ENCODE data around the gene CAMK2N2. TPM values are rescaled to one million over a fixed set of nuclear protein-coding genes. Genes with fewer than 3 reads are reported as not detected.

CAMK2N2 gene
- total RNA-seq: not detected
- long read RNA-seq: 0 reads

DNA sequence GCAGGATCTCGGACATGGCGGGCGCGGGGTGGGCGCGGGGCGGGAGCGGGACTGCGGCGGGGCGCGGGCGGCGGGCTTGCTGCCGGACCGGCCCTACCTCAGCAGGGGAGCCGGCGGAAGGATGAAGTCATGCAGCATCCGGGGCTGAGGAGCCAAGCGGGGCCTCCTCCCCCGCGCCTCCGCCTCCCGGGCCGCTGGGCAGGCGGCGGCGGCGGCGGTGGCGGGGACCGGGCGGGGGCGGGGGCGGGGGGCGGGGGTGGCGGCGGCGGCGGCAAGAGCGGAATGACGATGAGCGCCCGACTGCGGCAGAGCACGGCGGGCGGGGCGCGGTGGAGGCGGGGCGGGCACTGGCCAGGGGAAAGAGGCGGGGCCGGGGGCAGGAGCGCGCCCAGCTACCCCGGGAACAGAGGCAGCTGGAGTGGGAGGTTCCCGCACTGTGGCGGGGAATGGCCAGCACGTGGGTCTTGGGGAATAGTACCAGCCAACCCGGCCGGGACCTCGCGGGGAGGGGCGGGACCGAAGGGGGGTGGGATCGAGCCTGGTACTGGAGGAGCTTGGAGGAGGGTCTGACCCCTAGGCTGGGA lies at the start of gene CAMK2N2:
Gene CAMK2N2 (minus strand): TSS at position 284 of the 584 bp plus-strand sequence. CDS start 268 bp downstream, at position 16.
- Histone ChIP-seq H3K27ac (no peak within 1 kb of the TSS), H3K4me3 (peak within 1 kb of the TSS; percentile 59), H3K36me3 (no peaks in the 10 kb centered on the region), H3K9me3 (no peaks in the 10 kb centered on the region), H3K4me1 (peaks cover 23% of the 10 kb centered on the region), H3K27me3 (ENCODE audit: low read depth) (peaks cover 67% of the 10 kb centered on the region)
- intact Hi-C loops (cut with DNase I): no loop called here
- ATAC-seq (peak; percentile 69 to 77), DNase-seq (peak; percentile 61)
- TF ChIP-seq, protein P1, sequence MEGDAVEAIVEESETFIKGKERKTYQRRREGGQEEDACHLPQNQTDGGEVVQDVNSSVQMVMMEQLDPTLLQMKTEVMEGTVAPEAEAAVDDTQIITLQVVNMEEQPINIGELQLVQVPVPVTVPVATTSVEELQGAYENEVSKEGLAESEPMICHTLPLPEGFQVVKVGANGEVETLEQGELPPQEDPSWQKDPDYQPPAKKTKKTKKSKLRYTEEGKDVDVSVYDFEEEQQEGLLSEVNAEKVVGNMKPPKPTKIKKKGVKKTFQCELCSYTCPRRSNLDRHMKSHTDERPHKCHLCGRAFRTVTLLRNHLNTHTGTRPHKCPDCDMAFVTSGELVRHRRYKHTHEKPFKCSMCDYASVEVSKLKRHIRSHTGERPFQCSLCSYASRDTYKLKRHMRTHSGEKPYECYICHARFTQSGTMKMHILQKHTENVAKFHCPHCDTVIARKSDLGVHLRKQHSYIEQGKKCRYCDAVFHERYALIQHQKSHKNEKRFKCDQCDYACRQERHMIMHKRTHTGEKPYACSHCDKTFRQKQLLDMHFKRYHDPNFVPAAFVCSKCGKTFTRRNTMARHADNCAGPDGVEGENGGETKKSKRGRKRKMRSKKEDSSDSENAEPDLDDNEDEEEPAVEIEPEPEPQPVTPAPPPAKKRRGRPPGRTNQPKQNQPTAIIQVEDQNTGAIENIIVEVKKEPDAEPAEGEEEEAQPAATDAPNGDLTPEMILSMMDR (IDR thresholded peaks at IDR 0.05): no peak

GRCh38 chr3:184308744-184309143 lies 47.4 kb upstream of the CAMK2N2 start:
- intact Hi-C loops (cut with DNase I): no loop called here
- ATAC-seq (no peak), DNase-seq (no peak)
- H3K4me3 ChIP-seq: no peak overlapping the region
- no peaks in the 10 kb centered on the region for H3K4me1 ChIP-seq
- TF ChIP-seq, protein P1 (IDR thresholded peaks at IDR 0.05): no peak
- no peaks in the 10 kb centered on the region for H3K9me3 ChIP-seq
- H3K27me3 ChIP-seq (ENCODE audit: low read depth): no peaks in the 10 kb centered on the region
- peaks cover 61% of the 10 kb centered on the region for H3K36me3 ChIP-seq
- H3K27ac ChIP-seq: no peak overlapping the region

DNA sequence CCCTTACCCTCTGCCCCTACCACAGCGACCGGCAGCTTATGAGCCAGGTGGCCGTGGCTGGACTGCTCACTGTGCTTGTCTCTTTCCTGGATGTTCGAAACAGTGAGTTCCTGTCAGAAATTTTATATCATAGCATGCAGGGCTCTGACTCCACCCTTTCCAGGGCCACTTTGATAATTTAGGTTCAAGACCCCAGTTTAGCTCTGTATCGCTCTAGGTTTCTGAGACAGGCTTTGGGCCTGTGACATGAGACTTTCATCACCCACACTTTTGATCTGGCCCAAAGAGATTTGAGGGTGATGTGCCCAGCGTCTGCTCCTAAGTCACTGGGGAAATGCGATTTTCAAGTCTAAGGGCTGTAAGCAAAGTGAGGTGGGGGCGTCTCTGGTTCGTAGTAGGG lies 46.6 kb upstream of the CAMK2N2 start:
- DNase-seq: no peak
- TF ChIP-seq, protein P1 (IDR thresholded peaks at IDR 0.05): no peak
- ATAC-seq: no peak
- Histone ChIP-seq H3K27me3 (ENCODE audit: low read depth) (no peaks in the 10 kb centered on the region), H3K36me3 (peaks cover 69% of the 10 kb centered on the region), H3K4me3 (no peak overlapping the region), H3K9me3 (no peaks in the 10 kb centered on the region), H3K4me1 (no peaks in the 10 kb centered on the region), H3K27ac (no peak overlapping the region)
- intact Hi-C loops (cut with DNase I): no loop called here

- ATAC-seq: no peak
- Histone ChIP-seq H3K36me3 (peaks cover 84% of the 10 kb centered on the region), H3K27me3 (ENCODE audit: low read depth) (no peaks in the 10 kb centered on the region), H3K27ac (no peak overlapping the region), H3K4me1 (no peaks in the 10 kb centered on the region), H3K4me3 (no peak overlapping the region), H3K9me3 (no peaks in the 10 kb centered on the region)
- intact Hi-C loops (cut with DNase I): no loop called here
- no peak for DNase-seq
- TF ChIP-seq, protein P1 (IDR thresholded peaks at IDR 0.05): no peak
Measured at GRCh38 chr3:184306341-184306972, 45.1 kb upstream of the CAMK2N2 start.

- ATAC-seq (peak in 1 of 2 donors; percentile 42), DNase-seq (no peak)
- H3K27ac ChIP-seq: no peak overlapping the region
- no peaks in the 10 kb centered on the region for H3K9me3 ChIP-seq
- peaks cover 1% of the 10 kb centered on the region for H3K4me1 ChIP-seq
- no peaks in the 10 kb centered on the region for H3K27me3 ChIP-seq (ENCODE audit: low read depth)
- no peak overlapping the region for H3K4me3 ChIP-seq
- H3K36me3 ChIP-seq: peaks cover 93% of the 10 kb centered on the region
- TF ChIP-seq, protein P1 (IDR thresholded peaks at IDR 0.05): no peak
- intact Hi-C loops (cut with DNase I): no loop called here
Measured at GRCh38 chr3:184305577-184305976, 44.2 kb upstream of the CAMK2N2 start.

All from lower lobe of right lung (tissue), 2 donors.